ENCODE measurements around the gene LMTK2.

LMTK2 gene

DNA sequence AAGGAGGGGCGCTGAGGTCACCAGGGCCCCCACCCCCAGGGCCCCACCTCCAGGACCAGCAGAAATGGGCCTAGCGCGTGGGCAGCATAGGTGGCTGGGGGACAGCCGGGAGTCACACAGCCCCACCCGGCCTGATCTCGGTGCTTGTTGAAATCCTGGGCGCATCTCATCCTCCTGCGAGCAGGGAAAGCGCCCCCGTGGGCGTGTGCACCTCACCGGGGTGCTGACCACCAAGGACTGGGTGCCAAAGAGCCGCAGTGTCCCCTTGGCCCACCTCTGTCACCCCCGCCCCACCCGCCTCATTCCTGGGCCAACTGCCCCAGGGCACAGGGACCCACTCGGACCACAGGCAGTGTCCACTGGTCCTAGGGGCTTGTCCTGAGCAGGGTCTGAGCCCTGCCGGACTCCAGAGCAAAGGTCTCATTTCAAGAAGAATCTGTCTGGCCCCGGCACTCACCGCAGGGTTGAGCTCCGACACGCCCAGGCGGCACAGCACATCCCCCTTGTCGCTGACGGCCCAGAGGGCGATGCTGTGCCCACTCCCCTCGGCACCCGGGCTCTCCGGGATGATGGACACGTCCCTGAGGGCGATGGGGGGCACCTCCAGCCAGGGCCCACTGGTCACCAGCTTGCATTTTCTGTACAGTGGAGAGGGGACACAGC lies 116.0 kb downstream of the LMTK2 start:
- DNase-seq: no peak

GRCh38 chr7:98223351-98223897 lies 116.8 kb downstream of the LMTK2 start:
- no peak for DNase-seq

DNA sequence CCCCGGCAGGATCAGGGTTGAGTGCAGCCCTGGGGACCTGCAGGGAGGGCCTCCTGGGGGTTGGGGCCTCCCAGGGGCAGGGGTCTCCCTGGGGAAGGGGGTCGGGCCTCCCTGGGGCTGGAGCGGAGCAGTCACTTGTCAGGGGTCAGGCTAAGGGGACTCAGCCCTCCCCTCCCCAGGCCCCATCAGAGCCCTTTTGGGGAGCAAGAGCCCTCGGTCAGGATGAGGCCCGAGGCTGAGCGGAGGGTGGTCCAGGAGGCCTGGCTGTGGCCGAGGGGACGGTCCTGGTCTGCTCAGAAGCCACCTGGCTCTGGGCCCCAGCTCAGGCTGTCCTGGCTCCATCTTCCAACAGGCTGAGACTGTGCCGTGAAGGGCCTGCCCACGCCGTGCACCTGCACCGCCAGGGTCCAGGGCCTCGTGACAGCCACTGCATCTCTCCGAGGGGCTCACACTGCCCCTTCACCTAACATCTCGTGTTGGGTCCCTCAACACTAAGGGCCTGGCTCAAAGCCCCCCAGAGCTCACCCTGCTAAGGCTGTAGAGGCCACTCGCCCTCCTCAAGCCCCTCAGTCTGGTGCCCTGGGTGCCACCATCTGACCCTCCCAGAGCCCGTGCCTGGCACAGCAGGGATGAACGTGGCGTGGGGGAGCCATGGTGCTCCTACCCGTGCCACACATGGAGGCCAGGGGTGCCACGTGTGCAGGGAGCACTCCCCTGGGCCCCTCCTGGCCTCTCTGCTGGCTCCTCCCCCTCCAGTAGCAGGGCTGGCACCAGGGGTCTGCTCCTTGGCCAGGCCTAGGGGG lies 117.4 kb downstream of the LMTK2 start:
- no peak for DNase-seq

GRCh38 chr7:98224701-98225181 lies 118.1 kb downstream of the LMTK2 start:
- DNase-seq: no peak

- DNase-seq: no peak
These were observed 119.4 kb downstream of the LMTK2 start for GRCh38 chr7:98225913-98226614.

GRCh38 chr7:98227939-98228338 lies 121.3 kb downstream of the LMTK2 start:
- DNase-seq: no peak

DNA sequence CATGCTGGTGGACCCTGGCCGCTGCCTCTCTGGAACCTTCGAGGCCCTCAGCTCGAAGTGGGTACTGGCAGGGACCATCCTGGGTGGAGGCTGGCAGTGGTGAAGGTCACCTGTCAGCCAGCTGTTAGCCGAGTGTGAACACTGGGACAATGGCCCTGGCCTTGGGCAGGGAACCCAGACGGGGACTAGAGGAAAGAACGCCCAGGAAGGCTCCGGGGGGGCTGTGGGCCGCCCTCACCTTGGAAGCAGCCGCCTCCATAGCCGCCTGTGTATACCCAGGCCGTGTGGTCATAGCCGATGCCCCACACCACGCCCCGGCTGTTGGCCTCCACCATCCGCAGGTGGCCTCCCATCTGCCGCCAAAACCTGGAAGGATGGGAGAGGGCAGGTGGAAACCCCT lies 122.1 kb downstream of the LMTK2 start:
- no peak for DNase-seq

DNA sequence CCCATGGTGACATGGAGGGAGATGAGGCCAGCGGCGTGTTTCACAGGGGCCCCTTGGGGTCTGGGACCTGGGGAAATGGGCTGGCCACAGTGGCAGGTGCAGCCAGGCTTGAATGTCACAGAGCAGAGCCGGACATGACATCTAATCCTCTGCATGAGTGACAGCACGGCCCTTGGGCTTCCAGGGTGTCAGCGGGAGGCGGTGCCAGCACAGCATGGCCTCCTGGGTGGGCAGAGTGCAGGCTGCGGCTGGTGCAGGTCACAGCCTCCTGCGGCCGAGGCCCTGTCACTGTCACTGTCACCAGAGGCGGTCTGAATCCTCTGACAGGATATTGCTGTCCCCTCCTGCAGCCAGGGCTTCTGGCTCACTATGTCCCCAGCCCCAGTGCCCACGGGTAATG lies 122.8 kb downstream of the LMTK2 start:
- DNase-seq: no peak

- no peak for DNase-seq
These were observed 123.5 kb downstream of the LMTK2 start for GRCh38 chr7:98229991-98230745.

DNA sequence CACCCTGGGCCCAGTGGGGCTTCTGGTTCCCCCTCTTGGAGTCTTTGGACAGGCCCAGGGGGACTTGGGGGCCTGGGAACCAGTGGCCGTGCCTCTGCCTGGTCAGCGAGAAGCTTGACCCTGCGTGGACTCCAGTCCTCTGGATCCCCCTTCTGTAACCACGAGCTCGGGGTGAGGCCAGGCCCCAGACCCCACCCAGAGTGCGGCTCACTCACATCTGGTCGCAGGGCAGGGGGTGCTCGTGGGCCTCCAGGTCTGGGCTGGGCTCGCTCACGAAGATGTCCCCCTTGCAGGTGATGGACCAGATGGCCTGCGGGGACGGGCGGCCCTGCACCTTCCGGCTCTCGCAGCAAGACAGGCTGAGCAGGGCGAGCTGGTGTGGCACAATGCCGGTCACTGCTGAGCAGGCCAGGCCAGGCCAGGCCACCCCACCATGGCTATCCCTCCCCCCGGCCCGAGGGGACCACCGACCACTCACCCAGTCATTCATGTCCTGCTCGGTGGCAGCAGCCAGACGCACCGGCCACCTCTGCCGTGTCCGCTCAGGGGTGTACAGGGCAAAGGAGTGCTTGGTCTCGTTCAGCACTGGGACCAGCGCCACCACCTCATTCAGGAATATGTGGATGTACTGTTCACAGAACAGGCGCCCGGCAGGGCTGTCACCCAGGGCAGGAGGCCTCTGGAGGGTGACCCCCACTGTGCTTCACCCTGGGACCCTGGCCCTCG lies 124.2 kb downstream of the LMTK2 start:
- no peak for DNase-seq

GRCh38 chr7:98231493-98232262 lies 125.0 kb downstream of the LMTK2 start:
- no peak for DNase-seq

DNA sequence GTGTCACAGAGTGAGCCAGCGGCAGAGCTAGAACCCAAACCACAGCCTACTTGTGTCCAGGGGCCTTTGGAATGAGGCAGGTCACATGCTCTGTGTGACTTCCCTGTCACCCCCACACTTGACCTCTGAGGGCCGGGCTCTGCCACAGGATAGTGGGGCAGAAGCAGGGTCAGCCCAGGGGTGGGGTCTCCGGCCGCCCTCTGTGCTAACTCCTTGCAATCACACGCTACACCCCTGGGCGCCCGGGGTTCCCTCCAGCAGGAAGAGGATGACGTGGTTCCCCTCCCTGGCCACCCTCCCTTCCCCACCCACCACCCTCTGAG lies 125.6 kb downstream of the LMTK2 start:
- DNase-seq: no peak

DNA sequence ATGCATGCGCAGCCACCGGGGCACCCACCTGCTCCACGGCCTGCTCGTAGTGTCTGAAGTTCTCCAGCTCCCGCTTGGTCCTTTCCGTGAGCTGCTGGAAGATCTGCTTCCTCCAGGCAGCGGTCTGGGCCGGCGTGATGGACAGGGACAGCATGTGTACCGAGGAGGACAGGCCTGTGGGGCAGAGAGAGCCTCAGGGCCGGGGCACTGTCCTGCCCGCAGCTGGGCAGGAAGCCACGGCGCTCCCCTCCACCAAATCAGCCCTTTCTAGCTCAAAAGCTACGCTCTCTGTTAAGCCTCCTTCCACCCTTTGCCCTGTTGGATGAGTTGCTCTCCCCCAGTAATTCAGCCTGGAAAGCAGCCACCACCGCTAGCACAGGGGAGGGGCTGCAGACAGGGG lies 126.1 kb downstream of the LMTK2 start:
- no peak for DNase-seq

- DNase-seq: no peak
These were observed 126.8 kb downstream of the LMTK2 start for GRCh38 chr7:98233219-98234070.

DNA sequence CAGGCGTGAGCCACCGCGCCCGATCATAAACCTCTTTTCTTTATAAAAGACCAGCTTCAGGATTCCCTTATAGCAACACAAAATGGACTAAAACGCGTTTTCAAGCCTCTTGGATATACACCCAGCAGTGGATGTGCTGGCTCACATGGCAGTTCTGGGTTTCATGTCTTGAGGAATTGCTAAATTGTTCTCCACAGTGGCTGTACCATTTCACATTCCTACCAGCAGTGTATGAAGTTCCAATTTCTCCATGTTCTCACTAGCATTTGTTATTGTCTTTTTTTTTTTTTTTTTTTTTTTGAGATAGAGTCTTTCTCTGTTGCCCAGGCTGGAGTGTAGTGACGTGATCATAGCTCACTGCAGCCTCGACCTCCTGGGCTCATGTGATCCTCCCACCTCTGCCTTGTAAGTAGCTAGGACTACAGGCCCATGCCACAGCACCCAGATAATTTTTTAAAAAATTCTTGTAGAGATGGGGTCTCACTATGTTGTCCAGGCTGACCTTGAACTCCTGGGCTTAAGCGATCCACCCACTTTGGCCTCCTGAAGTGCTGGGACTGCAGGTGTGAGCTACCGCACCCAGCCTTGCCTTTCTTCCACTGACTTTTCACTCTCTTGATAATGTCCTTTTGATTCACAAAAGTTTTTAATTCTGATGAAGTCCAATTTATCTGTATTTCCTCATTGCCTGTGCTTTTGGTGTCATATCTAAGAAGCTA lies 127.9 kb downstream of the LMTK2 start:
- DNase-seq: no peak

GRCh38 chr7:98235901-98236300 lies 129.2 kb downstream of the LMTK2 start:
- DNase-seq: no peak

- no peak for DNase-seq
These were observed 129.9 kb downstream of the LMTK2 start for GRCh38 chr7:98236355-98237185.

DNA sequence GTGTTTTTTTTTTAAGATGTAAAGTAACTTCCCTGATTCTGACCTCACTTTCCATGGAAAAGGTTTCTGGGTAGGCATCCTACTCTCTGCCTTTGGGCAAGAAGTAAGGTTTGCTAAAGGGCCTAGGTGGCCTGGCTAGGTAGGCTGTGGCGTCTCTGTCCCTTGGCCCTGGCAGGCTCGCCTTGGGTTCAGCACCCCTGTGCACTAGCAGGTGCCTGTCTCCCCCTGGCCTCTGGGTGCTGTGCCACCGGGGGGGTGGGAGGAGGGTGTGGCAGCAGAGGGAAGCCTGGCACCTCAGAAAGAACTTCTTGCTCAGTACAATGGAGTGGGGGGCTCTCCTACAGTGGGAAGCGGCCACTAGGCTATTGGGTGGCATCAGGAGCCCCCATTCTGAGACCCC lies 131.4 kb downstream of the LMTK2 start:
- no peak for DNase-seq

GRCh38 chr7:98238976-98239375 lies 132.3 kb downstream of the LMTK2 start:
- DNase-seq: no peak
